Bone marrow (tissue), 2 donors: ENCODE data around the gene ST8SIA5.

Source experiments
- DNase-seq, 2 donors: peaks; one replicate each; lab custom pipeline; 2025; lab: John Stamatoyannopoulos, UW

Gene ST8SIA5

GRCh38 chr18:46672062-46672970 lies 84.5 kb downstream of the ST8SIA5 start:
- no peak for DNase-seq

- DNase-seq = no peak
Measured at GRCh38 chr18:46668694-46669093, 88.2 kb downstream of the ST8SIA5 start.

DNA sequence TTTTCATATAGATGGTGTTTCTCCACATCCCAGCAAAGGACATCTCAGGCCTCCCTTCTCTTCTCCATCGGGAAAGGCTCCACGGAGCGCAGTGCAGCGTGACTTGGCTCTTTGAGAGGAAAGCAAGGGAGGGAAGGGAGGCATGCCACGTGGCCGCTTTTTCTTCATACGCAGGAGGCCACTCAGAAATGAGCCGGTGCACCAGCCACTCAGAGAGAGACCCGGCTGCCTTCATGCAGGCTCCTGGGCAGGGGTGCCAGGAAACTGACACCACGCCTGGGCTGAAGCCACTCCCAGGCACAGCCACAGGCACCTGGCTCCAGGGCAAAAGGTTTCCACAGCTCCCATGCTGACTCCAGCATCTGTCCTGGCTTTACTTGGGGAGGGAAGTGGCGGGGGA lies 88.7 kb downstream of the ST8SIA5 start:
- no peak for DNase-seq

GRCh38 chr18:46663539-46663938 lies 93.3 kb downstream of the ST8SIA5 start:
- DNase-seq = no peak

GRCh38 chr18:46660957-46661749 lies 95.7 kb downstream of the ST8SIA5 start:
- DNase-seq = no peak

DNA sequence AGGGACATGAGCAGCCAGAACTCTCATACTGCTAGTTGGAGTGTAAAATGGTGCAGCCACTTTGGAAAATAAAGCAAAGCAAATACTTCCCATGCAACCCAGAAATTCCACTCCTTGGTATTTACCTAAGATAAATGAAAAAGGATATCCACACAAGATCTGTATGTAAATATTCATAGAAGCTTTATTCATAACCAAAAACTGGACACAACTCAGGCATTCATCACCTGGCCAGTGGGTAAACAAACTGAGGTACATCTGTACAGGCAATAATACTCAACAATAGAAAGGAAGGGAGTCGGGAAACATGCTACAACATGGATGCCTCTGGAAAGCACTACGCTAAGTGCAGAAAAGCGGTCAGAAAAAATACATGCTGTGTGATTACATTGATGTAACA lies 97.4 kb downstream of the ST8SIA5 start:
- DNase-seq = no peak

DNA sequence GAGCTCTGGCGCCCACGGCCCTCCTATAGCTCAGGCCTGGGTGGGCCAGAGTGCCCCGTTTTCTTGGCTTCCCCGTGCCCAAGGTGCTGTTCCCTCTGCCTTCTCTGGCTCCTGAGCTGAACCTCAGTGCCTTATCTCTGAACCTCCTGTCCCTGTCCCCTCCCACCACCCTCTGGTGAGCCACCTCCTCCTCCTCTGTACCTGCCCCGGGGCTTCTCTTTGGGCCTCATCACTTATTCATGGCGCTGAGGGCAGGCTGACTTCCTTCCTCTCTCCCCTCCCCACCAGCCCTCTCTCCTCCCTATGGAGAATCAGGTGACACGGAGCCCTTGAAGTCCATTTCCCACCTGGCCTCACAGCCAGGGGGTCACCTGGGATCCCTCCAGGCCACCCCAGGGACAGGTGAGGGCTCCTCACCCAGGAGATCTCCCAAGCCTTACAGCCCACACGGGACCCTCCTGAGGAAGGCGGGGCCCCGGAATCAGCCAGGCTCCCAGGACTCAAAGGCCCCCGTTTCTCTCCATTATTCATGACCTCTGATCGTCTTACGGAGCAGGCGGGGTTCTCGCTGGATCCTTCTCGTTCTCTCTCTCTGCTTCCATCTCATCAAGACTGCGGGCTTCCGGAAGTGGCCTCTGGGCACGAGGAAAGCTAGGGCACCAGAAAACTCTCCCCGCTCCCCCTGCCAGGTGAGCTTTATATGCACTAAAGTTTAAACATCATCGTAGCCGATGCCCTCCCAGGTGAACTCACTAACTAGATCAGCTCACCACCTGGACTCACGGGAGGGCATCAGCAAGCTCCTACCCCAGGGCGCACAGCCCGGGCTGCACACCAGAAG lies 99.5 kb downstream of the ST8SIA5 start, which contains the start of gene LOXHD1:
LOXHD1 (minus strand) TSS at position 106 of the 841 bp plus-strand sequence. CDS start 187 bp downstream, outside the sequence.
- DNase-seq = no peak

DNA sequence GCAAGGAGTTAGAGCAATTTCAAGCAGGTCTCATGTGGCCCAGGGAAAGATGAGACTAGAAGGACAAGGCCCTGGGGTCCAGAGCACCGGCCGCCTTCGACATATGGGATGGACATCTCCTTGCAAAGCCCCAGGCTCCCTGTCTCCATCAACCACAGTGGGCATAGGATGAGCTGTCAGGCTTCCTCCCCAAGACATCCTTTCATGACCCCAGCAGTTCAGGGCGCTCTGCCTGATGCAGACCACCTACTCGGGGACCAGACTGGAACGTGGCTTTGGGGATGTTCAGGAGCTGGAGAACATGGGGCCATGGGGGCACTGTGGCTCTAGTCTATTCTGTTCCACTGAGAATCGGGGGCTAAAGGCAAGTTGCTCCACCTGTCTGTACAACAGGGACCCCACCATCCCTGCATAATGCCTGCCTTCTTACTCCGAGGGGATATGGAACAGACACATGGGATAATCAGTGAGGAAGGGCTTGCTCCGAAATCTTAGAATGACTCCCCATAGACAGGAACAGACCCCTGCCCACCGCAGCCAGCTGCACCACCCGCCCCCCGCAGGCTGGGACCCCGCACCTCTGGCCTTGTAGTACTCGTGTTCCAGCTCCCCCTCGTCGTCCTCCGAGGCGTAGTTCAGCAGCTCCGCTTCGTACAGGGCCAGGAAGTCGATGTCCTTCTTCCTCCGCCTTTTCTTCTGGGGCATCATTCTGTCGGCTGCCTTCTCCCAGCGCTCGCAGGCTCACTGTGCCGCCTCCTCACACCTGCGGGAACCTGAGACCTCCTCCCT lies 100.3 kb downstream of the ST8SIA5 start:
- no peak for DNase-seq

GRCh38 chr18:46652372-46652771 lies 104.5 kb downstream of the ST8SIA5 start:
- no peak for DNase-seq

DNA sequence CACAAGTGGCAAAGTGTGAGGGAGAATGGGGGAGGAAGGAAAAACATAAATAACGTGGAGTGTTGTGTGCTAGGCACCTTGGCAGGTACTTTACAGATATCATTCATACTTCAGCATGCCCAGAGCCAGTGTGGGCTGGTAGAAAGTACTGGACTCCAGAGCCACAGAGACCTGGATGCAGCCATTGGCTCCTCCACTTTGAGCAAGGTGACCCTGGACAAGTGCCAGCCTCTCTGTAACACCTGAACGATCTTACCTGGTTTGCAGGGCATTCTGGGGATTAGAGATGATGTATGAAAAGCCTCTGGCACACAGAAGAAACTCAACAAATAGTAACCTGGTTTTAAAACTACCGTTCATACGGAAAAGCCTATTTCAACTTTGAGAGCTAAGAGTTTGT lies 106.2 kb downstream of the ST8SIA5 start:
- no peak for DNase-seq

GRCh38 chr18:46649071-46649862 lies 107.6 kb downstream of the ST8SIA5 start:
- DNase-seq = no peak

DNA sequence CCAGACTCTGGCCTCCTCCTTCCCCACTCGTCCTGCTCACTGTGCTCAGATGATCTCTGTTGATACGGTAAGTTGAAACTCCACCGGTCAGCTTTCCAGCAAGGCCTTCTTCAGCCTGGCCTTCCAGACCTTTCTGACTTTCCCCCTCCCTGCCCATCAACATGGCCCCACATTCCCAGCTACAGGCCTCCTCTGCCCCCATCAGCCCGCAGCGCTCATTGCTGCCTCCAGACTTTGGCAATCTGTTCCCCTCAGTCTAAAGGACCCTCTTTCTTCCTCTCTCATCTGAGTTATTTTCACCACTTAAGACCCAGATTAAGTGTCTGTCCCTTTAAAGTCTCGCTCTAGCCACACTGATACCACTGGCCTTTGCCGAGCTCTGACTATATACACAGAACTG lies 110.4 kb downstream of the ST8SIA5 start:
- DNase-seq = no peak

- no peak for DNase-seq
Measured at GRCh38 chr18:46642561-46642960, 114.3 kb downstream of the ST8SIA5 start.

DNA sequence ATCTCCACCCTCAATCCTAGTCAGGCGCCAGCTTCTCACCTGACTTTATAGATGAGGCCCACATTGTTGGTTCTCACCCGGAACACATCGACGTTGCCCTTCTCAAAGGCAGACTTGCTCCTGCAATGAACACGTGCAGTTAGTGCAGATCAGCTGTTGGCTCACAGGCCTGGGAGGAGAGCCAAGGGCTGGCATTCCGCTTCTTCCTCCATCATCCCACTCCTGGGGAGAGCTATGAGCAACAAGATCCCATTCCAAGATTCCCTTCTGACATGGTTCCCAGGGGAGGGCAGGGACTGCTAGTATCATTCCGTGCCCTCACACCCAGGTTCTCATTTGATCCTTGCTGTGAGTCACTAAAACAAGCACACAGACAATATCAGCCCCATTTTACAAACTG lies 114.9 kb downstream of the ST8SIA5 start:
- DNase-seq = no peak

DNA sequence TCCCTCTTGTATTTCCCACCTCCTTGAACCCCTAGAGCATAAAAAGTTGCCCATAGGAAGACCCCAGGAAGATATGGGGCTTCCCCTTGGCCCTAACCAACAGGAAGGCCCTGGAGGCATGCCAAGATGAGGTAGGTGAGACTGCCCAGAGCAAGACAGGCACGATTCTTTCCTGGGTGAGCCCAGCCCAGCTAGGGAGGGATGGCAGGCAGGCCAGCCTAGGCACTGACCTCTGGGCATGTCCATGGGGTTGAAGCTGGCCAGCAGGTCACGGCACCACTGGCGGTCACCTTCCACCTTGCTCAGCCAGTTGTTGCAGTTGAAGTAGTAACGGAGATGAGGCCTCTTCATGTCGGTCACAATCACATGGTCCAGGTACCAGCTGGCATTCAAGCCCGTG lies 117.5 kb downstream of the ST8SIA5 start:
- DNase-seq = no peak

DNA sequence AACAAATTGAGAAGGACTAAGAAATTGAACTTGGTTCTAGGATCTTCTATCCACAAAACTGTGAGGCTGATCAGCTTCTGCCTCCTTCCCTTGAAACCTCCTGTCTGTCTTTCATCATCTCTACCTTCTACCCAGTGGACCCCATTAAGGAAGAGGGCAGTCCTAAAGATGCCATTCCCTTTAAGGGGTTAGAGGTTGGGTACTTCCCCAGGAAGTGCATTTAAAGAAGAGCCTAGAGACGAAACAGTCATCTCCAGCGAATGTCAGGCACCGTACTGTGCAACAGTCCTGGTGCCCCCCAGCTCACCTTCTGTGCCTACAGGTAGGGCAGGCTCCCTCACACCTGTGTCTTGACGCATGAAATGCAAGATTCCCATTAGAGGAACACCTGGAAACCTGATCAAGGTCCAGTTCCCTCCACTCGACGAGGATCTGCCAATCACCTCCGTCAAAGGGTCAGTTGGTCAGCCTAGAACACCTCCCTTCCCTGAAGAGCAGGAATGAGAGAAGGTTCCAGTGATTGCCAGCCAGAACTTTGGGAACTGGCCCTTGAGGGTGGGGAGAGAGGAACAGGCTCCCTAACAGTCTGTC lies 120.7 kb downstream of the ST8SIA5 start:
- no peak for DNase-seq

DNA sequence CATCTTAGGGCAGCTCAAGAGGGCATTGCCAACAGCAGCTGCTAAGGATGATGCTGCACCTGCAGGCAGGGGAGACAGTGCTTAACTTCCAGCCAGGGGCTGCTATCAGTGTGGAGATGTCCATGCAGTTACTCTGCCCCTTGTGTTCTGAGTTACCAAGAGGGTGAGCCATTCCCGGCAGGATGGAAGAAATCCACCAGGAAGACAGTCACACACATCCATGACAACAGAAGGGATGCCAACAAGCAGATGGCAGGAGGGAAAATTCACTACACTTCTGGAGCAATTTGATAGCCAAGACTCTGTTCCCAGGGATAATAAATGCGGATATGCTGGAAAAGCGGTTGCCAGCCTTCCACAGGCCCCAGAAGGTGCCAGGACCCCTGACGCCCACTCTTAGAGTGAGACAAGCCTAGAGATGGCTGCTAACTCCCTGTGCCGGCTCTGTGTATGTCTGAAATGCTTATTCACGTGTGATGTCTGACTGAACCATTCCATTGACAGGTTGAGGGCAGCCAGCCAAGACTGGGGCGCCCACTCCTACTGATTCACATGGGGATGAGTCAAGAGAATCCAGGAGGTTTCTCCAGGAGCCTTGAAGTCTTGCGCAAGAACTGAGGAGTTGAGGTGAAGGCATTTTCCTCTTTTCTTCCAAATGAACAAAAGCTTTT lies 124.3 kb downstream of the ST8SIA5 start:
- no peak for DNase-seq

GRCh38 chr18:46630991-46631390 lies 125.9 kb downstream of the ST8SIA5 start:
- no peak for DNase-seq

- DNase-seq = no peak
Measured at GRCh38 chr18:46630160-46630559, 126.7 kb downstream of the ST8SIA5 start.
